DOHH2 (cell line): ENCODE data around the gene WTIP.

Experiments
- H3F3A ChIP-seq: fragments of 200-600 bp; sonication (generic), shearing (Covaris generic); 2 replicates; pipeline ENCODE4 v1.6.0; 2016; ENCODE audit warnings: antibody characterized with exemption, mild to moderate bottlenecking; ENCODE audit not compliant: control insufficient read depth, insufficient read depth
- H3K27ac ChIP-seq: fragments of 200-600 bp; sonication (generic); 2 replicates; pipeline ENCODE4 v1.5.1; 2014; ENCODE audit warnings: low read depth, mild to moderate bottlenecking, low read length, moderate library complexity
- H3K27me3 ChIP-seq: fragments of 200-600 bp; sonication (generic); 2 replicates; pipeline ENCODE4 v1.6.1; 2014; ENCODE audit warnings: mild to moderate bottlenecking, low read length, mixed read lengths; ENCODE audit not compliant: control insufficient read depth
- H3K36me3 ChIP-seq: fragments of 200-600 bp; sonication (generic); 2 replicates; pipeline ENCODE4 v1.6.1; 2014; ENCODE audit warnings: mild to moderate bottlenecking, low read length, moderate library complexity, mixed read lengths; ENCODE audit not compliant: control insufficient read depth
- H3K4me1 ChIP-seq: fragments of 200-600 bp; sonication (generic); 2 replicates; pipeline ENCODE4 v1.6.1; 2014; ENCODE audit warnings: mild to moderate bottlenecking, low read length, mixed read lengths; ENCODE audit not compliant: control insufficient read depth
- H3K4me2 ChIP-seq: fragments of 200-600 bp; sonication (generic); 2 replicates; pipeline ENCODE4 v1.6.0; 2014; ENCODE audit warnings: mild to moderate bottlenecking, low read length, moderate library complexity
- H3K4me3 ChIP-seq: fragments of 200-600 bp; sonication (generic); 2 replicates; pipeline ENCODE4 v1.5.1; 2014; ENCODE audit warnings: mild to moderate bottlenecking, low read length, mixed read lengths
- H3K79me2 ChIP-seq: fragments of 200-600 bp; sonication (generic); 2 replicates; pipeline ENCODE4 v1.6.1; 2014; ENCODE audit warnings: mild to moderate bottlenecking, low read length, mixed read lengths; ENCODE audit not compliant: control insufficient read depth
- H3K9me2 ChIP-seq: fragments of 200-600 bp; sonication (generic); replicated peaks from 2 replicates; pipeline ENCODE4 v1.6.1; 2014; ENCODE audit warnings: mild to moderate bottlenecking, low read length, mixed read lengths; ENCODE audit not compliant: control insufficient read depth
- H3K9me3 ChIP-seq: fragments of 200-600 bp; sonication (generic); 2 replicates; pipeline ENCODE4 v1.6.1; 2014; ENCODE audit warnings: antibody characterized with exemption, low read length, mixed read lengths; ENCODE audit not compliant: control insufficient read depth, insufficient read depth
- H4K20me1 ChIP-seq: fragments of 200-600 bp; sonication (generic); 2 replicates; pipeline ENCODE4 v1.6.0; 2014; ENCODE audit warnings: low read depth, mild to moderate bottlenecking, antibody characterized with exemption, low read length, moderate library complexity; ENCODE audit not compliant: control insufficient read depth, insufficient read depth
- EZH2phosphoT487 ChIP-seq: fragments of 200-600 bp; sonication (generic); IDR thresholded peaks from 2 replicates; pipeline ENCODE4 v1.6.1; 2017; ENCODE audit warnings: borderline replicate concordance, mild to moderate bottlenecking, antibody characterized with exemption, low read length, moderate library complexity, mixed read lengths
- TF ChIP-seq, protein P1 (sequence below): fragments of 200-600 bp; sonication (generic); IDR thresholded peaks from one replicate; pipeline ENCODE4 v1.5.1; 2014; ENCODE audit warnings: antibody characterized with exemption, mild to moderate bottlenecking, low read depth, low read length; ENCODE audit not compliant: poor library complexity, severe bottlenecking

WTIP gene

DNA sequence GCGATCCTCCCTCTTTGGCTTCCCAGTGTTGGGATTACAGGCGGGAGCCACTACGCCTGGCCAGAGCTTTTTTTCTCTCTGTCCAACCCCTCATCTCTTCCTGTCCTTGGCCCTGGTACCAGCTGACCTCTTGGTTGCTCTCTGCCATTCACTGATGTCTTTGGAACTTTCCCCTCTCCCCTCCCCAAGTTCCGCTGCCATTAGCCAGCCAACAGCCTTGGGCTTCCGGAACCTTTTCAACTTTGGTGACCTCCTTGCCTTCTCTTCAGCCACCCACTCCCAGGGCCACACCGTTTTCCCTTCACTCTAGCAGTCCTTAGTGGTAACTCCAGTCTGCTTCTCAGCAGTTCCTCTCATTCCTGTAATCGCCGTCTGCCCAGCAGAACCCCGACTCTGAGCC, 4.3 kb downstream of the WTIP start:
- no peak overlapping the region for H3K27ac ChIP-seq
- H4K20me1 ChIP-seq = no peaks in the 10 kb centered on the region
- TF ChIP-seq EZH2phosphoT487 = no peak
- TF ChIP-seq, protein P1, sequence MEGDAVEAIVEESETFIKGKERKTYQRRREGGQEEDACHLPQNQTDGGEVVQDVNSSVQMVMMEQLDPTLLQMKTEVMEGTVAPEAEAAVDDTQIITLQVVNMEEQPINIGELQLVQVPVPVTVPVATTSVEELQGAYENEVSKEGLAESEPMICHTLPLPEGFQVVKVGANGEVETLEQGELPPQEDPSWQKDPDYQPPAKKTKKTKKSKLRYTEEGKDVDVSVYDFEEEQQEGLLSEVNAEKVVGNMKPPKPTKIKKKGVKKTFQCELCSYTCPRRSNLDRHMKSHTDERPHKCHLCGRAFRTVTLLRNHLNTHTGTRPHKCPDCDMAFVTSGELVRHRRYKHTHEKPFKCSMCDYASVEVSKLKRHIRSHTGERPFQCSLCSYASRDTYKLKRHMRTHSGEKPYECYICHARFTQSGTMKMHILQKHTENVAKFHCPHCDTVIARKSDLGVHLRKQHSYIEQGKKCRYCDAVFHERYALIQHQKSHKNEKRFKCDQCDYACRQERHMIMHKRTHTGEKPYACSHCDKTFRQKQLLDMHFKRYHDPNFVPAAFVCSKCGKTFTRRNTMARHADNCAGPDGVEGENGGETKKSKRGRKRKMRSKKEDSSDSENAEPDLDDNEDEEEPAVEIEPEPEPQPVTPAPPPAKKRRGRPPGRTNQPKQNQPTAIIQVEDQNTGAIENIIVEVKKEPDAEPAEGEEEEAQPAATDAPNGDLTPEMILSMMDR = no peak
- H3K4me1 ChIP-seq = no peaks in the 10 kb centered on the region
- no peaks in the 10 kb centered on the region for H3K9me2 ChIP-seq
- H3F3A ChIP-seq = no peaks in the 10 kb centered on the region
- no peak overlapping the region for H3K4me3 ChIP-seq
- no peak overlapping the region for H3K4me2 ChIP-seq
- no peaks in the 10 kb centered on the region for H3K79me2 ChIP-seq
- no peaks in the 10 kb centered on the region for H3K9me3 ChIP-seq
- H3K27me3 ChIP-seq = no peaks in the 10 kb centered on the region
- H3K36me3 ChIP-seq = no peaks in the 10 kb centered on the region

DNA sequence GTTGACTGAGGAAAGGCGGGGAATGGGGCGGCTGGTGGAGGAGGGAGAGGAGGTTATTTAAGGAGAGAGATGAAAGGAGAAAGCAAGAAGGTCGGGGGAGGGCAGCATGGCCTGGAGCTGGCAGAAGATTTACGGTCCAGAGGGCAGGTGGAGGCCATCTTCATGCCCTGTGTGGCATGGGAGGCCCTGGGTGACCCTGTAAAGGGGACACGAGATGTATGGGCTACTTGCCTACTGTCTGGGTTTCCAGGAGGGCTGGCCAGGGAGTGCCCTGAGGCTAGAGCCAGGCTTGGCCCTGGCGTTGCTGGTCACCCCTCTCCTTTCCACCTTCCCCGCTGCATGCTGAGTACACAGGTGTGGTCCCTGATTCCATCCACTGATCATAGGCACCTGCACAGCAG, 6.1 kb downstream of the WTIP start:
- no peaks in the 10 kb centered on the region for H3K9me3 ChIP-seq
- no peak overlapping the region for H3K4me2 ChIP-seq
- no peaks in the 10 kb centered on the region for H4K20me1 ChIP-seq
- H3K4me3 ChIP-seq = no peak overlapping the region
- H3K36me3 ChIP-seq = no peaks in the 10 kb centered on the region
- H3K27me3 ChIP-seq = no peaks in the 10 kb centered on the region
- H3F3A ChIP-seq = no peaks in the 10 kb centered on the region
- no peak for TF ChIP-seq EZH2phosphoT487
- TF ChIP-seq, protein P1 = no peak
- H3K79me2 ChIP-seq = no peaks in the 10 kb centered on the region
- no peaks in the 10 kb centered on the region for H3K4me1 ChIP-seq
- H3K9me2 ChIP-seq = no peaks in the 10 kb centered on the region
- H3K27ac ChIP-seq = no peak overlapping the region

DNA sequence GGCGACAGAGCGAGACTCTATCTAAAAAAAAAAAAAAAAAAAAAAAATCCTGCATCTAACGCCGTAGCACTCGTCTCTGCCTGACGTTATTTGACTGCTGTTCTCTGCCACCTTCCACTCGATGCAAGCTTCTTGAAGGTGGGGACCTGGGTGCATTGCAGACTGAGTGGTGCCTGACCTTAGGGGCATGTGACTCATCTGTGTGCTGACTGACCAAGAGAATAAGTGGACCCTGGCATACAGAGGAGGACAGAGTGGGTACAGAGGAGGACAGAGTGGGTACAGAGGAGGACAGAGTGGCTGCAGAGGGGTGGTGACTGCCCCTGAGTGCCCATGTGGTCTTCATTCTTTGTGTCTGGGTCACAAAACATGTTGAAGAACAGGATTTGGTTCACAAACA, 7.6 kb downstream of the WTIP start:
- Histone ChIP-seq H3K4me2 (no peak overlapping the region), H3K36me3 (no peaks in the 10 kb centered on the region), H3K4me1 (no peaks in the 10 kb centered on the region), H3K79me2 (no peaks in the 10 kb centered on the region), H3K9me3 (no peaks in the 10 kb centered on the region), H4K20me1 (no peaks in the 10 kb centered on the region), H3F3A (no peaks in the 10 kb centered on the region), H3K9me2 (no peaks in the 10 kb centered on the region), H3K27ac (no peak overlapping the region), H3K4me3 (no peak overlapping the region), H3K27me3 (no peaks in the 10 kb centered on the region)
- TF ChIP-seq, protein P1 = no peak
- no peak for TF ChIP-seq EZH2phosphoT487
